Measurements from ENCODE around the gene ADARB1.
A peak's percentile ranks its signal among the peaks of the same experiment; 100 is the strongest.

- TF ChIP-seq, protein P1, sequence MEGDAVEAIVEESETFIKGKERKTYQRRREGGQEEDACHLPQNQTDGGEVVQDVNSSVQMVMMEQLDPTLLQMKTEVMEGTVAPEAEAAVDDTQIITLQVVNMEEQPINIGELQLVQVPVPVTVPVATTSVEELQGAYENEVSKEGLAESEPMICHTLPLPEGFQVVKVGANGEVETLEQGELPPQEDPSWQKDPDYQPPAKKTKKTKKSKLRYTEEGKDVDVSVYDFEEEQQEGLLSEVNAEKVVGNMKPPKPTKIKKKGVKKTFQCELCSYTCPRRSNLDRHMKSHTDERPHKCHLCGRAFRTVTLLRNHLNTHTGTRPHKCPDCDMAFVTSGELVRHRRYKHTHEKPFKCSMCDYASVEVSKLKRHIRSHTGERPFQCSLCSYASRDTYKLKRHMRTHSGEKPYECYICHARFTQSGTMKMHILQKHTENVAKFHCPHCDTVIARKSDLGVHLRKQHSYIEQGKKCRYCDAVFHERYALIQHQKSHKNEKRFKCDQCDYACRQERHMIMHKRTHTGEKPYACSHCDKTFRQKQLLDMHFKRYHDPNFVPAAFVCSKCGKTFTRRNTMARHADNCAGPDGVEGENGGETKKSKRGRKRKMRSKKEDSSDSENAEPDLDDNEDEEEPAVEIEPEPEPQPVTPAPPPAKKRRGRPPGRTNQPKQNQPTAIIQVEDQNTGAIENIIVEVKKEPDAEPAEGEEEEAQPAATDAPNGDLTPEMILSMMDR (IDR thresholded peaks at IDR 0.05): no peak
- TF ChIP-seq EP300 (IDR thresholded peaks at IDR 0.05): no peak
- no peak for TF ChIP-seq POLR2A (IDR thresholded peaks at IDR 0.05; ENCODE audit: low read depth)
- peak; percentile 74 to 87 for TF ChIP-seq POLR2AphosphoS5 (IDR thresholded peaks at IDR 0.05)
These were observed 6.4 kb downstream of the ADARB1 start for GRCh38 chr21:45080639-45081414.
